ENCODE measurements around the gene TSPAN14.
"Not testable (repeated sequence)": the region's sequence is repeated elsewhere in the genome, so short reads cannot be mapped to it uniquely, and the experiment has no call there.

Gene TSPAN14

GRCh38 chr10:80526218-80526617 is 72.1 kb downstream of the TSPAN14 start:
- DNase-seq = no peak

- DNase-seq = no peak
Measured at GRCh38 chr10:80526742-80527141, 72.6 kb downstream of the TSPAN14 start.

GRCh38 chr10:80528185-80528700 is 74.1 kb downstream of the TSPAN14 start:
- DNase-seq = no peak

GRCh38 chr10:80528901-80529300 is 74.8 kb downstream of the TSPAN14 start:
- no peak for DNase-seq

- DNase-seq = no peak
Measured at GRCh38 chr10:80529604-80530003, 75.5 kb downstream of the TSPAN14 start.

GRCh38 chr10:80530251-80530650 is 76.1 kb downstream of the TSPAN14 start:
- no peak for DNase-seq

- no peak for DNase-seq
Measured at GRCh38 chr10:80530816-80531215, 76.7 kb downstream of the TSPAN14 start.

GRCh38 chr10:80532571-80532970 is 78.5 kb downstream of the TSPAN14 start:
- DNase-seq = no peak

GRCh38 chr10:80534059-80534458 is 79.9 kb downstream of the TSPAN14 start:
- DNase-seq = not testable (repeated sequence)

GRCh38 chr10:80534646-80535045 is 80.5 kb downstream of the TSPAN14 start:
- not testable (repeated sequence) for DNase-seq

- peak; percentile 64 for DNase-seq
Measured at GRCh38 chr10:80535671-80536360, 81.7 kb downstream of the TSPAN14 start.

GRCh38 chr10:80536361-80536835 is 82.3 kb downstream of the TSPAN14 start:
- DNase-seq = no peak

GRCh38 chr10:80537086-80537735 is 83.1 kb downstream of the TSPAN14 start:
- DNase-seq = no peak

- DNase-seq = no peak
Measured at GRCh38 chr10:80537736-80538480, 83.8 kb downstream of the TSPAN14 start, which contains the start of gene SH2D4B. Gene SH2D4B (plus strand): TSS chr10:80537902. CDS start chr10:80538332, 430 bp downstream.

GRCh38 chr10:80538481-80539185 is 84.5 kb downstream of the TSPAN14 start:
- no peak for DNase-seq

- DNase-seq = no peak
Measured at GRCh38 chr10:80539421-80540031, 85.4 kb downstream of the TSPAN14 start.

- DNase-seq = no peak
Measured at GRCh38 chr10:80540136-80540535, 86.0 kb downstream of the TSPAN14 start.

- no peak for DNase-seq
Measured at GRCh38 chr10:80540618-80540980, 86.5 kb downstream of the TSPAN14 start.

GRCh38 chr10:80540981-80541750 is 87.1 kb downstream of the TSPAN14 start:
- no peak for DNase-seq

- no peak for DNase-seq
Measured at GRCh38 chr10:80542053-80542452, 87.9 kb downstream of the TSPAN14 start.

Measured in right kidney (tissue), 1 donor.